HS-27A (cell line): ENCODE measurements around the gene TRIOBP.
"Not testable (repeated sequence)": the region's sequence is repeated elsewhere in the genome, so short reads cannot be mapped to it uniquely, and the experiment has no call there.

Experiments used
- DNase-seq: peaks from one replicate; pipeline ENCODE4 v3.0.0-alpha.2; 2012; ENCODE audit warnings: low read depth, missing footprints

The TRIOBP gene, protein sequence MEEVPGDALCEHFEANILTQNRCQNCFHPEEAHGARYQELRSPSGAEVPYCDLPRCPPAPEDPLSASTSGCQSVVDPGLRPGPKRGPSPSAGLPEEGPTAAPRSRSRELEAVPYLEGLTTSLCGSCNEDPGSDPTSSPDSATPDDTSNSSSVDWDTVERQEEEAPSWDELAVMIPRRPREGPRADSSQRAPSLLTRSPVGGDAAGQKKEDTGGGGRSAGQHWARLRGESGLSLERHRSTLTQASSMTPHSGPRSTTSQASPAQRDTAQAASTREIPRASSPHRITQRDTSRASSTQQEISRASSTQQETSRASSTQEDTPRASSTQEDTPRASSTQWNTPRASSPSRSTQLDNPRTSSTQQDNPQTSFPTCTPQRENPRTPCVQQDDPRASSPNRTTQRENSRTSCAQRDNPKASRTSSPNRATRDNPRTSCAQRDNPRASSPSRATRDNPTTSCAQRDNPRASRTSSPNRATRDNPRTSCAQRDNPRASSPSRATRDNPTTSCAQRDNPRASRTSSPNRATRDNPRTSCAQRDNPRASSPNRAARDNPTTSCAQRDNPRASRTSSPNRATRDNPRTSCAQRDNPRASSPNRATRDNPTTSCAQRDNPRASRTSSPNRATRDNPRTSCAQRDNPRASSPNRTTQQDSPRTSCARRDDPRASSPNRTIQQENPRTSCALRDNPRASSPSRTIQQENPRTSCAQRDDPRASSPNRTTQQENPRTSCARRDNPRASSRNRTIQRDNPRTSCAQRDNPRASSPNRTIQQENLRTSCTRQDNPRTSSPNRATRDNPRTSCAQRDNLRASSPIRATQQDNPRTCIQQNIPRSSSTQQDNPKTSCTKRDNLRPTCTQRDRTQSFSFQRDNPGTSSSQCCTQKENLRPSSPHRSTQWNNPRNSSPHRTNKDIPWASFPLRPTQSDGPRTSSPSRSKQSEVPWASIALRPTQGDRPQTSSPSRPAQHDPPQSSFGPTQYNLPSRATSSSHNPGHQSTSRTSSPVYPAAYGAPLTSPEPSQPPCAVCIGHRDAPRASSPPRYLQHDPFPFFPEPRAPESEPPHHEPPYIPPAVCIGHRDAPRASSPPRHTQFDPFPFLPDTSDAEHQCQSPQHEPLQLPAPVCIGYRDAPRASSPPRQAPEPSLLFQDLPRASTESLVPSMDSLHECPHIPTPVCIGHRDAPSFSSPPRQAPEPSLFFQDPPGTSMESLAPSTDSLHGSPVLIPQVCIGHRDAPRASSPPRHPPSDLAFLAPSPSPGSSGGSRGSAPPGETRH (N-terminal part only)

GRCh38 chr22:37696657-37697537, at the start of gene TRIOBP:
TRIOBP (plus strand) TSS chr22:37697048; CDS start chr22:37701366, 4,318 bp downstream.
- DNase-seq = no peak

GRCh38 chr22:37647317-37647716, 49.5 kb upstream of the TRIOBP start:
- DNase-seq = no peak

DNA sequence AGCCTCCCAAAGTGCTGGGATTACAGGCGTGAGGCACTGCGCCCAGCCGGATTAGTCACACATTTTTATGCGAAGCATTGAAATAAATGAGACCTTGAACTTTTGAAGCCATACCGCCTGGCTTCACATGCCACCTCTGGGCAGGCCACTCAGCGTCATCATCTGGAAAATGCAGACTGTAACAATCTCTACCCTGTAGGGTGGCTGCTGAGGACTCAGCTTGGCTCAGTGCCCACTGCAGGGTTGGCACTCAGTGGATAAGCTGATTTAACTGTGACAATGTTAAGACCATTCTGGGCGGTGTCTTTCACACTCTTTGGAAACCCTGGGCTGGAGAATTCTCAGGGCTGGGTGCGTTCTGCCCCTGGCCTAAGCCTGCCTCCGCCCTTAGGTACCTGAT, 48.9 kb upstream of the TRIOBP start:
- no peak for DNase-seq

DNA sequence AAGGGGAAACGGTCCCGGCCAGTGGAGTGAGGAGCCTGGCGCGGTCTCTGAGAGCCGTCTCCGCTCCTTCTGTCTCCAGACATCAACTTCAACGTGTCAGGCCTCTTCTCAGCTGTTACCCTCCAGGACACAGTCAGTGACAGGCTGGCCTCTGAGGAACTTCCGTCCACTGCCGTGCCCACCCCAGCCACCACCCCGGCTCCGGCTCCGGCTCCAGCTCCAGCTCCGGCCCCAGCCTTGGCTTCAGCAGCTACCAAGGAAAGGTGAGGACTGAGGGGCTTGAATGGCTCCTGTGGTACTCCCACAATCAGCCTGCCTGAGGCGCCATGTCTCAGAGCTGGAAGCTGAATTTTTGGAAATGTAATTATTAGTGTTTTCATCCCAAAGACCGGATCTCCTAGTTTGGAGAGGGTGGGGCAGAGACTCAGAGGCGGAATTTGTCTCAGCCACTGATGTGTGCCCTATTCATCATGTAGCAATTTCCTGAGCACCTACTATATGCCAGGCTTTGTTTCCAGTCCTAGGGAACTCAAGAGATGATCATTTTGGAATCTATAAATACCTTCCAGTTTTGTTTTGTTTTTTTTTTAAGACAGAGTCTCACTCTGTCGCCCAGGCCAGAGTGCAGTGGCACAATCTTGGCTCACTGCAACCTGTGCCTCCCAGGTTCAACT, 46.2 kb upstream of the TRIOBP start:
- no peak for DNase-seq

- no peak for DNase-seq
Observed at GRCh38 chr22:37654563-37655251, 42.1 kb upstream of the TRIOBP start.

- DNase-seq = no peak
Observed at GRCh38 chr22:37655252-37655563, 41.6 kb upstream of the TRIOBP start.

DNA sequence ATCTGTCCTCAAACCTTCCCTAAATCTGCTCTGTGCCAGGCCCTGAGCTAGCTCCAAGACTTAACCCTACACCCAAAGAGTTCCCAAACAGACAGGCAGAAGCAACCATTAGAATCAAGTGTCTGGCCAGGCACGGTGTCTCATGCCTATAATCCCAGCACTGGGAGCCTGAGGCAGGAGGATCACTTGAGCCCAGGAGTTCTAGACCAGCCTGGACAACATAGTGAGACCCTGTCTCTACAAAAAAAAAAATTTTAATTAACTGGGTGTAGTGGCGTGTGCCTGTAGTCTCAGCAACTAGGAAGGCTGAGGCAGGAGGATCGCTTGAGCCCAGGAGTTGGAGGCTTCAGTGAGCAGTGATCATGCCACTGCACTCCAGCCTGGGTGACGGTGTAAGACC, 40.3 kb upstream of the TRIOBP start:
- not testable (repeated sequence) for DNase-seq

DNA sequence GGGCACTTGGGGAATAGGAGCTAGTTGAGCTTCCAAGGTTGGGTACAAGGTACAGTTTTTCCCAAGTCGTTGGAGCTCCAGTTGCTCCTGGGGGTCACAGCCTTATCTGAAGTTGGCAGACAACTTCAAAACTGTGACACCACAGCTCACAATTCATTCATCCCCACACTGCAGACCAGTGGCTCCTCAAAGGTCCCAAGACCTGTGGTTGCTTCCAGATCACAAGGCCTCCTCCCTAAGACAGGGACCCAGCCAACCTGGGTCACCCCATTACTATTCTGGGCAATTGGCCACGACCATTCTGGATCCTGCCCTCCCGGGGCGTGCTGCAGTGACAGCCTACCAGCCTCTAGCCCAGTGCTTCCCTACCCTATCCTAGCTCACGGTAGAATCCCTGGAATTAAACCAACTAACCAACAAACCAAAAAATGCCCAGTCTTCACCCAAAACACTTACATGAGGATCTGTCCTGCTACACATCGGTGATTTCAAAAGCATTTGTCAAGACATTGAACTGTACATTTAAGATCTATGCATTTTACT, 39.2 kb upstream of the TRIOBP start:
- DNase-seq = no peak

GRCh38 chr22:37658133-37659065, 38.4 kb upstream of the TRIOBP start, which contains the start of gene PDXP:
PDXP (plus strand) TSS chr22:37658723; CDS start chr22:37658783, 60 bp downstream.
- peak; percentile 99 for DNase-seq

GRCh38 chr22:37659066-37659896, 37.6 kb upstream of the TRIOBP start:
- no peak for DNase-seq

DNA sequence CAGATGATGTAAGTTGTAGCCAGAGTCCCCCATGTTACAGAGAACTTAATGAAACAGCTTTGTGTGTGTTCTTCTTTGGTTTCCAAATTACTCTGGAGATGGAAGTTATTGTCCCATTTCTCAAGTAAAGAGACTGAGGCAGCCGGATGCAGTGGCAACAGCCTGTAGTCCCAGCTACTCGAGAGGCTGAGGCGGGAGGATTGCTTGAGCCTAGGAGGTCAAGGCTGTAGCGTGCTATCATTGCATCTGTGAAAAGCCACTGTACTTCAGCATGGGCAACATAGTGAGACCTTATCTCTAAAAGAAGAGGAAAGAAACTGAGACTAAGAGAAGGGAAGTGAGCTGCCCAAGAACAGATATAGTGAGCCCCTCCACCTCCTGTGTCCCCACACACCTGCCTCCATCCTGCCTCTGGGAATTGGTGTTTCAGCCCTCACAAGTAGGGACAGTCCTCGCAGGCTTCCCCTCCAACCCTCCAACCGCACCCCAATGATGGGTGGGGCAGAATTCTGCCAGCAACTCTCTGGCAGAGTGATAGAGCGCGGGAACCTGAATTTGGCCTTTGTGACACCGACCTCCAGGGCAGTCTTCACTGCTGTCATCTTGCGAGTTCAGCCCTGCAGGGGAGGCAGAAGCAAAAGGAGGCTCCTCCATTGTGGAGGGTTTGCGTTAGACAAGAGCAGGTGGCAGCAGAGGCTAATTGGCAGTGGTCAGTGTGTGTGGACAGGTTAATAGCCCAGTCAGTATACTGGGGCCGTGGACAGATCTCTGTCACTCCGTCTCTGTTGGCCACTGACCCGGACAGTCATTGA, 36.7 kb upstream of the TRIOBP start:
- DNase-seq = no peak

DNA sequence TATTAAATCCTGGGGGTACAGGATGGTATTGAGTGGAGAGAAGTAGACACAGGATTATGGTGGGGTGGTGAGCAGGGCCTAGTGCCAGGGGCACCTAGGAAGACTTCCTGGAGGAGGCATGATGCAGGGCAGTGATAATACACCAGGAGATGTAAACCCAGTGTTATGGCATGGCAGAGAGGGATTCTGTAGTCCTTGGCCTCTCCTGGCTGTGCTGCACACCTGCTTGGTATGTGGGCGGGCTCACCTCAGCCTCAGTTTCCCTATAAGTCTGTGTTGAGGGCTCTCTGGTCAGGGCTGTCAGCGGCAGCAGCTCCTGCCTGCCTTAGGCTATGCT, 36.2 kb upstream of the TRIOBP start:
- DNase-seq = no peak

DNA sequence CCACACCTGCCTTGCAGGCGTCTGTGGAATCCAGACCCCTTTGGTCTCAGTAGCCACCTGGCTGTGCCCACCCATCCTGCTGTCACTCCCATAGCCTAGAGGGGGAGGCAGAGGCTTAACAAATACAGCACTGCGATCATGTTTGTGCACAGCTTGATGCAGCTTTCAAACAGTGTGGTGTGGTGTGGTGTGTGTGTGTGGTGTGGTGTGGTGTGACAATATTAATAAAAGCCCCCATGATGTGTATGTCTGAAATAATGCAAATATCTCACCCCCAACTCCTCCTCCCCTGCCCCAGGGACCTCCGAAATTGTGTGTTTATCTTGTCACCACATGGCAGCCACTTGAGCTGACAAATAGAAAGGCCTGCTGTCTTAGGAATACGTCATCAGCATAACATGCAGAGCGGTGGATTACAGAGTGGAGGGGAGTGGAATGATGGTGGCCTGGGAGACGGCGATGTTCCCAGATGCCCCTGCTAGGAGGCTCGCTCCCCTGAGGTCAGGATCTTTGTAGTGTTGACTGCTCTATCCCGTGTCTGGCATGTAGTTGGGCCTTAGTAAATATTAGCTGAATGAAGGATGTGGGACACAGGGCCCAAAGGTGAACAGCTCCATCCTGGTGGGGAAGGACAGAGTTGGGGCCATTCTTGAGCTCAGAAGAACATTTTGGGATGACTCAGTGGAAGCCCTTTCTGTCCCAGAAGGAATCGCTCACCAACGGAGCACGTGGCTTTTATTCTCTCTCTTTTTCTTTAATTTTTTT, 35.5 kb upstream of the TRIOBP start:
- DNase-seq = no peak

- no peak for DNase-seq
Observed at GRCh38 chr22:37662039-37662438, 34.8 kb upstream of the TRIOBP start.

DNA sequence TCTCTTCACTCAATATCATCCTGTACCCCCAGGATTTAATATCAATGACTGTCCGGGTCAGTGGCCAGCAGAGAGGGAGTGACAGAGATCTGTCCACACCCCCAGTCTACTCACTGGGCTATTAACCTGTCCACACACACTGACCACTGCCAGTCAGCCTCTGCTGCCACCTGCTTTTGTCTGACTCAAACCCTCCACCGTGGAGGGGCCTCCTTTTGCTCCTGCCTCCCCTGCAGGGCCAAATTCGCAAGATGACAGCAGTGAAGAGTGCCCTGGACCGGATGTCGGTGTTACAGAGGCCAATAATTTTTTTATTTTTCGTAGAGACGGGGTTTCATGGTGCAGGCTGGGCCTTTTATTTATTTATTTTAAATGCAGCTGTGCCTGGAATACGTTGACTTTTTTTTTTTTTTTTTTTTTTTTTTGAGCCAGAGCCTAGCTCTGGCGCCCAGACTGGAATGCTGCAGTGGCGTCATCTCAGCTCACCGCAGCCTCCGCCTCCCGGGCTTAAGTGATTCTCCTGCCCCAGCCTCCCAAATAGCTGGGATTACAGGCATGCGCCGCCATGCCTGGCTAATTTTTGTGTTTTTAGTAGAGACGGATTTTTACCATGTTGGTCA, 33.2 kb upstream of the TRIOBP start:
- no peak for DNase-seq
